OCI-LY3 (cell line): ENCODE measurements around the gene REELD1.

Experiments used
- H2AFZ ChIP-seq: fragments of 200-600, 300-600 bp; shearing (Covaris generic); 2 replicates; pipeline ENCODE4 v1.6.0; 2014; ENCODE audit warnings: antibody characterized with exemption, low read depth, low read length
- H3K27ac ChIP-seq: fragments of 200-600, 300-600 bp; sonication (generic); 2 replicates; pipeline ENCODE4 v1.5.1; 2014; ENCODE audit warnings: mild to moderate bottlenecking, low read length, moderate library complexity, mixed read lengths
- H3K27me3 ChIP-seq: fragments of 200-600, 300-600 bp; sonication (generic); 2 replicates; pipeline ENCODE4 v1.6.1; 2014; ENCODE audit warnings: low read depth, low read length, mixed read lengths
- H3K36me3 ChIP-seq: fragments of 200-600, 300-600 bp; sonication (generic); replicated peaks from 2 replicates; pipeline ENCODE3; 2014; ENCODE audit warnings: low read depth, low read length, mixed read lengths
- H3K4me1 ChIP-seq: fragments of 300-600, 200-600 bp; sonication (generic); 2 replicates; pipeline ENCODE4 v1.6.1; 2014; ENCODE audit warnings: low read length, mixed read lengths
- H3K4me2 ChIP-seq: fragments of 200-600, 300-600 bp; sonication (generic); 2 replicates; pipeline ENCODE4 v1.6.1; 2014; ENCODE audit warnings: low read length, mixed read lengths
- H3K4me3 ChIP-seq: fragments of 300-600, 200-600 bp; sonication (generic); 2 replicates; pipeline ENCODE4 v1.5.1; 2014; ENCODE audit warnings: antibody characterized with exemption, mild to moderate bottlenecking, low read length, moderate library complexity
- H3K79me2 ChIP-seq: fragments of 300-600, 200-600 bp; shearing (Covaris generic); 2 replicates; pipeline ENCODE4 v1.6.1; 2014; ENCODE audit warnings: mild to moderate bottlenecking, low read length, mixed read lengths
- H3K9ac ChIP-seq: fragments of 300-600, 200-600 bp; shearing (Covaris generic); 2 replicates; pipeline ENCODE4 v1.6.0; 2014; ENCODE audit warnings: mild to moderate bottlenecking, low read length, moderate library complexity
- H3K9me3 ChIP-seq: fragments of 200-600, 300-600 bp; shearing (Covaris generic); 2 replicates; pipeline ENCODE4 v1.6.1; 2014; ENCODE audit warnings: low read length, mixed read lengths; ENCODE audit not compliant: insufficient read depth
- H4K20me1 ChIP-seq: fragments of 200-600, 300-600 bp; sonication (generic); 2 replicates; pipeline ENCODE4 v1.6.1; 2016; ENCODE audit warnings: low read length, mixed read lengths; ENCODE audit not compliant: insufficient read depth
- EZH2phosphoT487 ChIP-seq: fragments of 200-600 bp; shearing (Covaris generic); IDR thresholded peaks from 2 replicates; pipeline ENCODE4 v1.6.1; 2018; ENCODE audit warnings: antibody characterized with exemption, mixed run types, low read depth
- TF ChIP-seq, protein P1 (sequence below): fragments of 200-600, 300-600 bp; sonication (generic); IDR thresholded peaks from 2 replicates; pipeline ENCODE4 v1.5.1; 2014; ENCODE audit warnings: antibody characterized with exemption, low read length, low read depth

REELD1 gene

DNA sequence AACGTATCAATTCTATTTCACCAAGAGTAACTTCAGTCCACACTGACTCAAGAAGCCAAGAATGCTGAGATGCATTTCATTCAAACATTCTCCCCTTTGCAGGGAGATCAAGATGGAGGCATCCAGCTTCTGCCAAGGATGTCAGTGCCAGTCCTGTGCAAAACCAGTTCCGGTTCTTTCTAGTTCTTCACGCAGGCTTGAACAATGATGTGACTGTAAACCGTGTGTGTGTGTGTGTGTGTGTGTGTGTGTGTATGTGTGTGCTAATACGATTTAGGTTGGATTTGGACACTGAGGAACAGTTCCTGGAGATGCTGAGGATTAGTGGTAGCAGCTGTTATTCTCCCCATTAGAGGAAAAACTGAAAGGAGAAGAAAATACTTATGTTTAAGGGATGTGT, at the start of gene REELD1:
Gene REELD1, plus strand, starts transcription at position 301 of the 400 bp plus-strand sequence. CDS start 2,415 bp downstream, outside the sequence.
- no peak within 1 kb of the TSS for H3K9ac ChIP-seq
- no peaks in the 10 kb centered on the region for H3K36me3 ChIP-seq
- no peak within 1 kb of the TSS for H3K4me3 ChIP-seq
- no peaks in the 10 kb centered on the region for H4K20me1 ChIP-seq
- H3K4me1 ChIP-seq, result no peaks in the 10 kb centered on the region
- TF ChIP-seq, protein P1, sequence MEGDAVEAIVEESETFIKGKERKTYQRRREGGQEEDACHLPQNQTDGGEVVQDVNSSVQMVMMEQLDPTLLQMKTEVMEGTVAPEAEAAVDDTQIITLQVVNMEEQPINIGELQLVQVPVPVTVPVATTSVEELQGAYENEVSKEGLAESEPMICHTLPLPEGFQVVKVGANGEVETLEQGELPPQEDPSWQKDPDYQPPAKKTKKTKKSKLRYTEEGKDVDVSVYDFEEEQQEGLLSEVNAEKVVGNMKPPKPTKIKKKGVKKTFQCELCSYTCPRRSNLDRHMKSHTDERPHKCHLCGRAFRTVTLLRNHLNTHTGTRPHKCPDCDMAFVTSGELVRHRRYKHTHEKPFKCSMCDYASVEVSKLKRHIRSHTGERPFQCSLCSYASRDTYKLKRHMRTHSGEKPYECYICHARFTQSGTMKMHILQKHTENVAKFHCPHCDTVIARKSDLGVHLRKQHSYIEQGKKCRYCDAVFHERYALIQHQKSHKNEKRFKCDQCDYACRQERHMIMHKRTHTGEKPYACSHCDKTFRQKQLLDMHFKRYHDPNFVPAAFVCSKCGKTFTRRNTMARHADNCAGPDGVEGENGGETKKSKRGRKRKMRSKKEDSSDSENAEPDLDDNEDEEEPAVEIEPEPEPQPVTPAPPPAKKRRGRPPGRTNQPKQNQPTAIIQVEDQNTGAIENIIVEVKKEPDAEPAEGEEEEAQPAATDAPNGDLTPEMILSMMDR, result no peak
- TF ChIP-seq EZH2phosphoT487, result no peak
- 0 out of 2 replicates have a peak, but pooled peaks cover 7% of the 10 kb centered on the region for H3K27me3 ChIP-seq
- no peak within 1 kb of the TSS for H3K27ac ChIP-seq
- no peaks in the 10 kb centered on the region for H3K79me2 ChIP-seq
- H3K9me3 ChIP-seq, result no peaks in the 10 kb centered on the region
- H3K4me2 ChIP-seq, result no peak within 1 kb of the TSS
- no peak within 1 kb of the TSS for H2AFZ ChIP-seq

DNA sequence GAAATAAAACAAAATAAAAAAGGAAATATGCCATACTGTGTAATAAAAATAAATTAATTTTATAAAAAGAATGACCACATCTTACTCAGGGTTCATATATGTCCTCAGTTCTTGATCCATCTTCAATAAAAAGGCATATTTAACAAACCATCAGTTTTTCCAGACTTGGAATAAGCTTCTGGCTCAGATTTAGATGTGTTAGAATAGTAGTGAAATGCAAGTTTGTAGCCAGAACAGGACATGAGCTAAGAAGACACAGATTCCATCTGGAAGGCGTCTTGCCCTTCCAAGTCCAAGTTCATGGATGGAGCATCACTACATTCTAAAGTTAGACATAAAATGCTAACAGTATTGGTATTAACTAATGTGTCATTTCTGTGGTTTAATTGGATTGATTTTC, 49.1 kb upstream of the REELD1 start:
- Histone ChIP-seq H3K9me3 (peaks cover 6% of the 10 kb centered on the region; the same call in 1 of the 2 replicates), H2AFZ (no peak overlapping the region), H3K9ac (no peak overlapping the region), H3K4me2 (no peak overlapping the region), H3K4me1 (peaks cover 6% of the 10 kb centered on the region), H3K36me3 (no peaks in the 10 kb centered on the region), H3K27me3 (no peaks in the 10 kb centered on the region), H3K4me3 (no peak overlapping the region), H3K79me2 (no peaks in the 10 kb centered on the region), H4K20me1 (no peaks in the 10 kb centered on the region), H3K27ac (no peak overlapping the region)
- TF ChIP-seq, protein P1, result no peak
- TF ChIP-seq EZH2phosphoT487, result no peak

DNA sequence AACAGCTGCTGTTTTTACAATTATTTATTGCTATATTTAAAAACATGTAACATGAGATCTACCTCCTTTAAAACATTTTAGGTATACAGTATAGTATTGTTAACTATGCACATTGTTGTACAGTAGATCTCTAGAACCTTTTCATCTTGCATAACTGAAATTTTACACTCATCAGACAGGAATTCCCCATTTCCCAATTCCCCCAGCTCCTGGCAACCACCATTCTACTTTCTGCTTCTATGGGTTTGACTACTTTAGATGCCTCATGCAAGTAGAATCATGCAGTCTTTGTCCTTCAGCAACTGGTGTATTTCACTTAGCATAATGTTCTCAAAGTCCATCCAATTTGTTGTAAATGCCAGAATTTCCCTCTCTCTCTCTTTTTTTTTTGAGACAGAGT, 48.5 kb upstream of the REELD1 start:
- H3K36me3 ChIP-seq, result no peaks in the 10 kb centered on the region
- H3K27ac ChIP-seq, result no peak overlapping the region
- H3K9me3 ChIP-seq, result peaks cover 6% of the 10 kb centered on the region; the same call in 1 of the 2 replicates
- H4K20me1 ChIP-seq, result no peaks in the 10 kb centered on the region
- no peak overlapping the region for H3K9ac ChIP-seq
- no peak overlapping the region for H3K4me3 ChIP-seq
- H3K79me2 ChIP-seq, result no peaks in the 10 kb centered on the region
- TF ChIP-seq EZH2phosphoT487, result no peak
- TF ChIP-seq, protein P1, result no peak
- no peak overlapping the region for H3K4me2 ChIP-seq
- H3K27me3 ChIP-seq, result no peaks in the 10 kb centered on the region
- no peak overlapping the region for H2AFZ ChIP-seq
- peaks cover 6% of the 10 kb centered on the region for H3K4me1 ChIP-seq

DNA sequence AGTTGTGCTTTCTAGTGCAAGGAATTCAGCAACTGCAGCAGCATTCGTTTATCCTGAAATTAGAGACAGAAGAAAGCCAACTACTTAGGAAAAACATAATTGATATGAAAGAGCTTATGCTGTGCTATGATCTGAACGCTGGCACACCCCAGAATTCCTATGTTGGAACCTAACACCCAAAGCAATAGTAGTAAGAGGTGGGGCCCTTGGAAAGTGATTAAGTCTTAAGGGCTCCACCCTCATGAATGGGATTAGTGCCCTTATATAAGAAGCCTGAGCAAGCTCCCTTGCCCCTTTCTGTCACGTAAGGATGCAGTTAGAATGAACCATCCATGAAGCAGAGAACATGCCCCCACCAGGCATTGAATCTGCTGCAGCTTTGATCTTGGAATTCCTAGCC, 44.2 kb upstream of the REELD1 start:
- Histone ChIP-seq H3K9ac (no peak overlapping the region), H3K9me3 (no peaks in the 10 kb centered on the region), H3K4me1 (peaks cover 9% of the 10 kb centered on the region), H2AFZ (no peak overlapping the region), H3K27ac (no peak overlapping the region), H4K20me1 (no peaks in the 10 kb centered on the region), H3K36me3 (no peaks in the 10 kb centered on the region), H3K79me2 (no peaks in the 10 kb centered on the region), H3K4me3 (no peak overlapping the region), H3K27me3 (no peaks in the 10 kb centered on the region), H3K4me2 (no peak overlapping the region)
- TF ChIP-seq EZH2phosphoT487, result no peak
